ENCODE results near the gene HMGXB3. TPM values are rescaled to one million over a fixed set of nuclear protein-coding genes. Genes with fewer than 3 reads are reported as not detected.

The HMGXB3 gene
- total RNA-seq, 1 experiment from 2014 or later: 56.2 TPM

DNA sequence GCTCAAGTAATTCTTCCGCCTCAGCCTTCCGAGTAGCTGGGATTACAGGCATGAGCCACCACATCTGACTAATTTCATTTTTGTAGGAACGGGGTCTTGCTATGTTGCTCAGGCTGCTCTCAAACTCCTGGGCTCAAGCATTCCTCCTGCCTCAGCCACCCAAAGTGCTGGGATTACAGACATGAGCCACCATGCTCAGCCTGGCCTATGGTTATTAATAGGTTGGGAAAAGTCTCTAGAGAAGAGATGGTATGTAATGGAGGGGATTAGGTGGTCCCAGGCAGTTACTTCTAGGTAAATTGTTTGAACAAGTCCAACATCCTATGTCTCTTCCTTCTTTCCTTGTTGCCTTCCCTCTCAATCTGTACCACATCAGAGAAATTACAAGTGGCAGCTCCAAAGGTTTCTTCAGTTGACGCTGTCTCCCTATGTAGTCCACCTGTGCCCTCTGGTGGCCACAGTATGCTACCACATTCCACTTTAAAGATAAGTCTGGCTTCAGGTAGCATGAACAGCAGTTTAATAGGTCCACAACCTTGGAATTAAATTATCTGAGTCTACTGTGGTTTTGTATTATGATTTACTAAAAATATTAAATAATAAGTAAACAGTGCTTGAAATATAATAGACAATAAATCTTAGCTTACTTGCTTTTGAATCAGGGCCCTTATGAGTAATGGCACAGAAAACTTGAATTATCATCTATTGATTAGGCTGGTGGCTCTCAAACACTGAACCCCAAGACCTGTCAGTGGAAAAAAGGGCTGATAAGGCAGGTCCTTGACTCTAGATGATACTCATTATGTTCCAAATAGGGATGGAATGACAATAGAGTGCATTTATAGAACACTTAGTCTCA lies 9.8 kb upstream of the HMGXB3 start:
- CTCF ChIA-PET: interaction anchor here (0.6 to 3.8 kb wide), 10 partner anchors 28 to 156 kb away, joined by 3 to 52 read pairs (median 4); no protein-coding TSS in a partner anchor
- no peaks in the 10 kb centered on the region for H3K27me3 ChIP-seq (ENCODE audit: control insufficient read depth, insufficient read depth, low read length)
- H3K36me3 ChIP-seq (ENCODE audit: control insufficient read depth, insufficient read depth, low read length): no peaks in the 10 kb centered on the region
- POLR2A ChIA-PET: interaction anchor here (0.6 kb wide), 2 partner anchors 164 to 356 kb away, joined by 3 to 4 read pairs; no protein-coding TSS in a partner anchor
- peak overlapping the region; percentile 45; the same call in 1 of the 2 replicates for H3K27ac ChIP-seq (ENCODE audit: low read length)
- intact Hi-C loops (cut with micrococcal nuclease; ENCODE audit: unreplicated experiment): loop anchor here (1.0 to 5.0 kb wide), 2 partner anchors 156 to 353 kb away; no protein-coding TSS in a partner anchor
- H3K4me1 ChIP-seq (ENCODE audit: control insufficient read depth, insufficient read depth, low read length): no peaks in the 10 kb centered on the region; the same call in 1 of the 2 replicates
- no peaks in the 10 kb centered on the region for H3K9me3 ChIP-seq (ENCODE audit: control insufficient read depth, insufficient read depth, low read depth, low read length)
- no peak overlapping the region for H3K4me3 ChIP-seq (ENCODE audit: low read depth in 2 of 2, low read length in 2 of 2)
- in situ Hi-C loops (cut with HindIII; ENCODE audit: low pct_unique_long_range_greater_than_20kb, low sequenced_read_pairs): no loop called here
- no peak; the same call in 1 of the 2 replicates for TF ChIP-seq POLR2AphosphoS5 (IDR thresholded peaks at IDR 0.05; ENCODE audit: low read depth, low read length)
- TF ChIP-seq, protein P1, sequence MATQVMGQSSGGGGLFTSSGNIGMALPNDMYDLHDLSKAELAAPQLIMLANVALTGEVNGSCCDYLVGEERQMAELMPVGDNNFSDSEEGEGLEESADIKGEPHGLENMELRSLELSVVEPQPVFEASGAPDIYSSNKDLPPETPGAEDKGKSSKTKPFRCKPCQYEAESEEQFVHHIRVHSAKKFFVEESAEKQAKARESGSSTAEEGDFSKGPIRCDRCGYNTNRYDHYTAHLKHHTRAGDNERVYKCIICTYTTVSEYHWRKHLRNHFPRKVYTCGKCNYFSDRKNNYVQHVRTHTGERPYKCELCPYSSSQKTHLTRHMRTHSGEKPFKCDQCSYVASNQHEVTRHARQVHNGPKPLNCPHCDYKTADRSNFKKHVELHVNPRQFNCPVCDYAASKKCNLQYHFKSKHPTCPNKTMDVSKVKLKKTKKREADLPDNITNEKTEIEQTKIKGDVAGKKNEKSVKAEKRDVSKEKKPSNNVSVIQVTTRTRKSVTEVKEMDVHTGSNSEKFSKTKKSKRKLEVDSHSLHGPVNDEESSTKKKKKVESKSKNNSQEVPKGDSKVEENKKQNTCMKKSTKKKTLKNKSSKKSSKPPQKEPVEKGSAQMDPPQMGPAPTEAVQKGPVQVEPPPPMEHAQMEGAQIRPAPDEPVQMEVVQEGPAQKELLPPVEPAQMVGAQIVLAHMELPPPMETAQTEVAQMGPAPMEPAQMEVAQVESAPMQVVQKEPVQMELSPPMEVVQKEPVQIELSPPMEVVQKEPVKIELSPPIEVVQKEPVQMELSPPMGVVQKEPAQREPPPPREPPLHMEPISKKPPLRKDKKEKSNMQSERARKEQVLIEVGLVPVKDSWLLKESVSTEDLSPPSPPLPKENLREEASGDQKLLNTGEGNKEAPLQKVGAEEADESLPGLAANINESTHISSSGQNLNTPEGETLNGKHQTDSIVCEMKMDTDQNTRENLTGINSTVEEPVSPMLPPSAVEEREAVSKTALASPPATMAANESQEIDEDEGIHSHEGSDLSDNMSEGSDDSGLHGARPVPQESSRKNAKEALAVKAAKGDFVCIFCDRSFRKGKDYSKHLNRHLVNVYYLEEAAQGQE (IDR thresholded peaks at IDR 0.05; ENCODE audit: insufficient read depth in 1 of 2, low read depth in 2 of 2, low read length in 1 of 2): no peak
- TF ChIP-seq, protein P2, sequence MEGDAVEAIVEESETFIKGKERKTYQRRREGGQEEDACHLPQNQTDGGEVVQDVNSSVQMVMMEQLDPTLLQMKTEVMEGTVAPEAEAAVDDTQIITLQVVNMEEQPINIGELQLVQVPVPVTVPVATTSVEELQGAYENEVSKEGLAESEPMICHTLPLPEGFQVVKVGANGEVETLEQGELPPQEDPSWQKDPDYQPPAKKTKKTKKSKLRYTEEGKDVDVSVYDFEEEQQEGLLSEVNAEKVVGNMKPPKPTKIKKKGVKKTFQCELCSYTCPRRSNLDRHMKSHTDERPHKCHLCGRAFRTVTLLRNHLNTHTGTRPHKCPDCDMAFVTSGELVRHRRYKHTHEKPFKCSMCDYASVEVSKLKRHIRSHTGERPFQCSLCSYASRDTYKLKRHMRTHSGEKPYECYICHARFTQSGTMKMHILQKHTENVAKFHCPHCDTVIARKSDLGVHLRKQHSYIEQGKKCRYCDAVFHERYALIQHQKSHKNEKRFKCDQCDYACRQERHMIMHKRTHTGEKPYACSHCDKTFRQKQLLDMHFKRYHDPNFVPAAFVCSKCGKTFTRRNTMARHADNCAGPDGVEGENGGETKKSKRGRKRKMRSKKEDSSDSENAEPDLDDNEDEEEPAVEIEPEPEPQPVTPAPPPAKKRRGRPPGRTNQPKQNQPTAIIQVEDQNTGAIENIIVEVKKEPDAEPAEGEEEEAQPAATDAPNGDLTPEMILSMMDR (IDR thresholded peaks at IDR 0.05): peak; percentile 94
- no peak for TF ChIP-seq SIN3A (IDR thresholded peaks at IDR 0.05; ENCODE audit: borderline replicate concordance, insufficient read depth, low read depth, low read length)
- no peak for TF ChIP-seq TCF7L2 (IDR thresholded peaks at IDR 0.05; ENCODE audit: low read depth, low read length)
- no TSS peak for BruUV-seq (replicated peaks)
- ATAC-seq (peak; percentile 92), DNase-seq (ENCODE audit: low read depth, low spot score) (peak; percentile 82)

GRCh38 chr5:149993471-149993870 lies 7.1 kb upstream of the HMGXB3 start:
- H3K27ac ChIP-seq (ENCODE audit: low read length): no peak overlapping the region
- no TSS peak for BruUV-seq (replicated peaks)
- TF ChIP-seq, protein P2 (IDR thresholded peaks at IDR 0.05): no peak
- no peak for TF ChIP-seq SIN3A (IDR thresholded peaks at IDR 0.05; ENCODE audit: borderline replicate concordance, insufficient read depth, low read depth, low read length)
- no peak for TF ChIP-seq POLR2AphosphoS5 (IDR thresholded peaks at IDR 0.05; ENCODE audit: low read depth, low read length)
- TF ChIP-seq TCF7L2 (IDR thresholded peaks at IDR 0.05; ENCODE audit: low read depth, low read length): no peak
- TF ChIP-seq, protein P1 (IDR thresholded peaks at IDR 0.05; ENCODE audit: insufficient read depth in 1 of 2, low read depth in 2 of 2, low read length in 1 of 2): no peak
- ChIA-PET CTCF (interaction anchor here (1.1 to 3.8 kb wide), 2 partner anchors 31 to 159 kb away, joined by 4 to 52 read pairs; no protein-coding TSS in a partner anchor), POLR2A (interaction anchor here (0.6 kb wide), 1 partner anchor 19 kb away, joined by 5 read pairs; no protein-coding TSS in a partner anchor)
- H3K4me1 ChIP-seq (ENCODE audit: control insufficient read depth, insufficient read depth, low read length): no peaks in the 10 kb centered on the region; the same call in 1 of the 2 replicates
- ATAC-seq: no peak
- no peak overlapping the region for H3K4me3 ChIP-seq (ENCODE audit: low read depth in 2 of 2, low read length in 2 of 2)
- H3K36me3 ChIP-seq (ENCODE audit: control insufficient read depth, insufficient read depth, low read length): no peaks in the 10 kb centered on the region
- no peak for DNase-seq (ENCODE audit: low read depth, low spot score)
- in situ Hi-C loops (cut with HindIII; ENCODE audit: low pct_unique_long_range_greater_than_20kb, low sequenced_read_pairs): no loop called here
- intact Hi-C loops (cut with micrococcal nuclease; ENCODE audit: unreplicated experiment): loop anchor here (5.0 kb wide), 1 partner anchor 356 kb away; no protein-coding TSS in a partner anchor
- no peaks in the 10 kb centered on the region for H3K9me3 ChIP-seq (ENCODE audit: control insufficient read depth, insufficient read depth, low read depth, low read length)
- H3K27me3 ChIP-seq (ENCODE audit: control insufficient read depth, insufficient read depth, low read length): no peaks in the 10 kb centered on the region
